HEK293 (cell line): ENCODE measurements around the gene WTAP.

Experiments
- ZNF510 ChIP-seq: fragments of 450-650 bp; formaldehyde crosslinking; IDR thresholded peaks from 2 replicates; pipeline ENCODE4 v1.5.1; 2018; ENCODE audit warnings: mild to moderate bottlenecking, missing genetic modification characterization, missing biosample characterization; ENCODE audit not compliant: insufficient replicate concordance
- ZNF626 ChIP-seq: fragments of 450-650 bp; sonication (Bioruptor Pico); formaldehyde crosslinking; IDR thresholded peaks from 2 replicates; pipeline ENCODE4 v1.5.1; 2018; ENCODE audit warnings: missing biosample characterization, missing genetic modification characterization, inconsistent platforms
- TF ChIP-seq, protein P1 (sequence below): fragments of 450-650 bp; IDR thresholded peaks from 2 replicates; pipeline ENCODE4 v1.5.1; 2018; ENCODE audit warnings: missing biosample characterization, missing genetic modification characterization
- TF ChIP-seq, protein P2 (sequence below): fragments of 450-650 bp; formaldehyde crosslinking; IDR thresholded peaks from 2 replicates; pipeline ENCODE4 v1.5.1; 2016; ENCODE audit warnings: missing biosample characterization, missing genetic modification characterization
- TF ChIP-seq, protein P3 (sequence below): fragments of 450-650 bp; formaldehyde crosslinking; IDR thresholded peaks from 2 replicates; pipeline ENCODE4 v1.5.1; 2016; ENCODE audit warnings: missing biosample characterization, missing genetic modification characterization
- TF ChIP-seq, protein P4 (sequence below): fragments of 450-650 bp; formaldehyde crosslinking; IDR thresholded peaks from 2 replicates; pipeline ENCODE4 v1.5.1; 2016; ENCODE audit warnings: missing biosample characterization, missing genetic modification characterization

DNA sequence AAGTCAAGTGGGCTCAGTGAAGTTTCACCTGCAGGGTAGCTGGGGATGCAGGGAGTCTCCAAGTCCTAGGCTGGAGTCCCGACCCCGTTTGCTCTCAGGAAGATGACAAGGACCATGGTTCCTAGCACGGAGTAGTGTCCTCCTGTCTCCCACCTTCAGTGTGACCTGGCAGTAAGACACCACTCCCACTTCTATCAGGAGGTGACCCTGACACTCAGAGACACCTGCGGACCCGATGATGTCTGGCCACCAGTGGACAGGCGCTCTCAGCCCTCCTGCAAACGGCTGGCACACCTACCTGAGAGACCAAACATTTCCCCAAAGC is 35.4 kb upstream of the WTAP start:
- TF ChIP-seq ZNF510 (tag by site-specific recombination) (no peak), ZNF626 (tag by site-specific recombination) (no peak)
- TF ChIP-seq, protein P1, sequence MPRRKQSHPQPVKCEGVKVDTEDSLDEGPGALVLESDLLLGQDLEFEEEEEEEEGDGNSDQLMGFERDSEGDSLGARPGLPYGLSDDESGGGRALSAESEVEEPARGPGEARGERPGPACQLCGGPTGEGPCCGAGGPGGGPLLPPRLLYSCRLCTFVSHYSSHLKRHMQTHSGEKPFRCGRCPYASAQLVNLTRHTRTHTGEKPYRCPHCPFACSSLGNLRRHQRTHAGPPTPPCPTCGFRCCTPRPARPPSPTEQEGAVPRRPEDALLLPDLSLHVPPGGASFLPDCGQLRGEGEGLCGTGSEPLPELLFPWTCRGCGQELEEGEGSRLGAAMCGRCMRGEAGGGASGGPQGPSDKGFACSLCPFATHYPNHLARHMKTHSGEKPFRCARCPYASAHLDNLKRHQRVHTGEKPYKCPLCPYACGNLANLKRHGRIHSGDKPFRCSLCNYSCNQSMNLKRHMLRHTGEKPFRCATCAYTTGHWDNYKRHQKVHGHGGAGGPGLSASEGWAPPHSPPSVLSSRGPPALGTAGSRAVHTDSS (tag by site-specific recombination): no peak
- TF ChIP-seq, protein P2, sequence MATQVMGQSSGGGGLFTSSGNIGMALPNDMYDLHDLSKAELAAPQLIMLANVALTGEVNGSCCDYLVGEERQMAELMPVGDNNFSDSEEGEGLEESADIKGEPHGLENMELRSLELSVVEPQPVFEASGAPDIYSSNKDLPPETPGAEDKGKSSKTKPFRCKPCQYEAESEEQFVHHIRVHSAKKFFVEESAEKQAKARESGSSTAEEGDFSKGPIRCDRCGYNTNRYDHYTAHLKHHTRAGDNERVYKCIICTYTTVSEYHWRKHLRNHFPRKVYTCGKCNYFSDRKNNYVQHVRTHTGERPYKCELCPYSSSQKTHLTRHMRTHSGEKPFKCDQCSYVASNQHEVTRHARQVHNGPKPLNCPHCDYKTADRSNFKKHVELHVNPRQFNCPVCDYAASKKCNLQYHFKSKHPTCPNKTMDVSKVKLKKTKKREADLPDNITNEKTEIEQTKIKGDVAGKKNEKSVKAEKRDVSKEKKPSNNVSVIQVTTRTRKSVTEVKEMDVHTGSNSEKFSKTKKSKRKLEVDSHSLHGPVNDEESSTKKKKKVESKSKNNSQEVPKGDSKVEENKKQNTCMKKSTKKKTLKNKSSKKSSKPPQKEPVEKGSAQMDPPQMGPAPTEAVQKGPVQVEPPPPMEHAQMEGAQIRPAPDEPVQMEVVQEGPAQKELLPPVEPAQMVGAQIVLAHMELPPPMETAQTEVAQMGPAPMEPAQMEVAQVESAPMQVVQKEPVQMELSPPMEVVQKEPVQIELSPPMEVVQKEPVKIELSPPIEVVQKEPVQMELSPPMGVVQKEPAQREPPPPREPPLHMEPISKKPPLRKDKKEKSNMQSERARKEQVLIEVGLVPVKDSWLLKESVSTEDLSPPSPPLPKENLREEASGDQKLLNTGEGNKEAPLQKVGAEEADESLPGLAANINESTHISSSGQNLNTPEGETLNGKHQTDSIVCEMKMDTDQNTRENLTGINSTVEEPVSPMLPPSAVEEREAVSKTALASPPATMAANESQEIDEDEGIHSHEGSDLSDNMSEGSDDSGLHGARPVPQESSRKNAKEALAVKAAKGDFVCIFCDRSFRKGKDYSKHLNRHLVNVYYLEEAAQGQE (tag by site-specific recombination): no peak
- TF ChIP-seq, protein P3, sequence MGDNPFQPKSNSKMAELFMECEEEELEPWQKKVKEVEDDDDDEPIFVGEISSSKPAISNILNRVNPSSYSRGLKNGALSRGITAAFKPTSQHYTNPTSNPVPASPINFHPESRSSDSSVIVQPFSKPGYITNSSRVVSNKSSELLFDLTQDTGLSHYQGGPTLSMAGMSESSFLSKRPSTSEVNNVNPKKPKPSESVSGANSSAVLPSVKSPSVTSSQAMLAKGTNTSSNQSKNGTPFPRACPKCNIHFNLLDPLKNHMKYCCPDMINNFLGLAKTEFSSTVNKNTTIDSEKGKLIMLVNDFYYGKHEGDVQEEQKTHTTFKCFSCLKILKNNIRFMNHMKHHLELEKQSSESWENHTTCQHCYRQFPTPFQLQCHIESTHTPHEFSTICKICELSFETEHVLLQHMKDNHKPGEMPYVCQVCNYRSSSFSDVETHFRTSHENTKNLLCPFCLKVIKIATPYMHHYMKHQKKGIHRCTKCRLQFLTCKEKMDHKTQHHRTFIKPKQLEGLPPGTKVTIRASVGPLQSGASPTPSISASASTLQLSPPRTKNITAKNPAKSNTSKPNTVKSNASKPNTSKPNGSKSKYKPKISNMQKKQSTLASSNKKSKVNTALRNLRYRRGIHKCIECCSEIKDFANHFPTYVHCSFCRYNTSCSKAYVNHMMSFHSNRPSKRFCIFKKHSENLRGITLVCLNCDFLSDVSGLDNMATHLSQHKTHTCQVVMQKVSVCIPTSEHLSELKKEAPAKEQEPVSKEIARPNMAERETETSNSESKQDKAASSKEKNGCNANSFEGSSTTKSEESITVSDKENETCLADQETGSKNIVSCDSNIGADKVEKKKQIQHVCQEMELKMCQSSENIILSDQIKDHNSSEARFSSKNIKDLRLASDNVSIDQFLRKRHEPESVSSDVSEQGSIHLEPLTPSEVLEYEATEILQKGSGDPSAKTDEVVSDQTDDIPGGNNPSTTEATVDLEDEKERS (tag by site-specific recombination): no peak
- TF ChIP-seq, protein P4, sequence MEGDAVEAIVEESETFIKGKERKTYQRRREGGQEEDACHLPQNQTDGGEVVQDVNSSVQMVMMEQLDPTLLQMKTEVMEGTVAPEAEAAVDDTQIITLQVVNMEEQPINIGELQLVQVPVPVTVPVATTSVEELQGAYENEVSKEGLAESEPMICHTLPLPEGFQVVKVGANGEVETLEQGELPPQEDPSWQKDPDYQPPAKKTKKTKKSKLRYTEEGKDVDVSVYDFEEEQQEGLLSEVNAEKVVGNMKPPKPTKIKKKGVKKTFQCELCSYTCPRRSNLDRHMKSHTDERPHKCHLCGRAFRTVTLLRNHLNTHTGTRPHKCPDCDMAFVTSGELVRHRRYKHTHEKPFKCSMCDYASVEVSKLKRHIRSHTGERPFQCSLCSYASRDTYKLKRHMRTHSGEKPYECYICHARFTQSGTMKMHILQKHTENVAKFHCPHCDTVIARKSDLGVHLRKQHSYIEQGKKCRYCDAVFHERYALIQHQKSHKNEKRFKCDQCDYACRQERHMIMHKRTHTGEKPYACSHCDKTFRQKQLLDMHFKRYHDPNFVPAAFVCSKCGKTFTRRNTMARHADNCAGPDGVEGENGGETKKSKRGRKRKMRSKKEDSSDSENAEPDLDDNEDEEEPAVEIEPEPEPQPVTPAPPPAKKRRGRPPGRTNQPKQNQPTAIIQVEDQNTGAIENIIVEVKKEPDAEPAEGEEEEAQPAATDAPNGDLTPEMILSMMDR: no peak
